PC-3 (cell line): ENCODE results near the gene CSK. TPM values are rescaled to one million over a fixed set of nuclear protein-coding genes. Genes with fewer than 3 reads are reported as not detected.

Experiments used
- ATAC-seq: fragments of 200-7000 bp; cut with Tn5 transposase; 2 replicates; pipeline ENCODE4 v1.9.1; 2020; ENCODE audit warnings: mild to moderate bottlenecking, moderate library complexity
- BruUV-seq: library from RNA; stranded (reverse); fragments of 400-500 nt; replicated peaks from 2 replicates; lab custom pipeline; 2021; lab: Mats Ljungman, UMichigan
- CTCF ChIA-PET: fragments of 300-600 bp; sonication (Branson Sonifier 250); formaldehyde crosslinking; loops from one replicate; lab custom pipeline; 2022; ENCODE audit warnings: antibody characterized with exemption; lab: Charles Lee
- POLR2A ChIA-PET: fragments of 300-600 bp; sonication (Branson Sonifier 250); formaldehyde crosslinking; loops from one replicate; lab custom pipeline; 2022; ENCODE audit warnings: antibody characterized with exemption; ENCODE audit not compliant: unreplicated experiment; lab: Charles Lee
- DNase-seq: peaks from one replicate; pipeline ENCODE4 v3.0.0-alpha.2; 2015
- H2AFZ ChIP-seq: fragments of 300-600 bp; sonication (generic); 2 replicates; pipeline ENCODE4 v1.6.0; 2016; ENCODE audit warnings: antibody characterized with exemption, low read length
- H3F3A ChIP-seq: fragments of 300-600 bp; sonication (generic); one replicate; pipeline ENCODE4 v1.6.0; 2017; ENCODE audit warnings: antibody characterized with exemption, low read length, control low read depth, mild to moderate bottlenecking; ENCODE audit not compliant: unreplicated experiment
- H3K27ac ChIP-seq: fragments of 300-600 bp; sonication (generic); 2 replicates; pipeline ENCODE4 v1.5.1; 2016; ENCODE audit warnings: mild to moderate bottlenecking, low read length
- H3K27me3 ChIP-seq: fragments of 300-600 bp; sonication (generic); 2 replicates; pipeline ENCODE4 v1.6.1; 2016; ENCODE audit warnings: low read length, mixed read lengths
- H3K36me3 ChIP-seq: fragments of 300-600 bp; sonication (generic); 2 replicates; pipeline ENCODE4 v1.6.1; 2016; ENCODE audit warnings: low read depth, mixed run types, low read length, mixed read lengths
- H3K4me1 ChIP-seq: fragments of 300-600 bp; sonication (generic); 2 replicates; pipeline ENCODE4 v1.5.1; 2016; ENCODE audit warnings: low read length; ENCODE audit not compliant: insufficient read depth
- H3K4me2 ChIP-seq: fragments of 300-600 bp; sonication (generic); 2 replicates; pipeline ENCODE4 v1.6.0; 2016; ENCODE audit warnings: low read length
- H3K4me3 ChIP-seq: fragments of 300-600 bp; sonication (generic); 2 replicates; pipeline ENCODE4 v1.5.1; 2016; ENCODE audit warnings: mild to moderate bottlenecking, low read length, mixed read lengths
- H3K79me2 ChIP-seq: fragments of 300-600 bp; sonication (generic); 2 replicates; pipeline ENCODE4 v1.6.1; 2017; ENCODE audit warnings: low read length, mixed read lengths
- H3K9ac ChIP-seq: fragments of 300-600 bp; sonication (generic); 2 replicates; pipeline ENCODE4 v1.6.0; 2016; ENCODE audit warnings: mild to moderate bottlenecking, low read length
- H3K9me2 ChIP-seq: fragments of 300-600 bp; sonication (generic); replicated peaks from 2 replicates; pipeline ENCODE4 v1.6.1; 2016; ENCODE audit warnings: mixed run types, low read length, mixed read lengths
- H3K9me3 ChIP-seq: fragments of 300-600 bp; sonication (generic); 2 replicates; pipeline ENCODE4 v1.6.1; 2016; ENCODE audit warnings: low read length, mixed read lengths
- H4K20me1 ChIP-seq: fragments of 300-600 bp; sonication (generic); 2 replicates; pipeline ENCODE4 v1.6.1; 2016; ENCODE audit warnings: low read length, mixed read lengths
- EZH2 ChIP-seq: fragments of 300-600 bp; sonication (generic); IDR thresholded peaks from one replicate; pipeline ENCODE4 v1.6.1; 2017; ENCODE audit warnings: antibody characterized with exemption, mild to moderate bottlenecking, low read length; ENCODE audit not compliant: unreplicated experiment
- EZH2phosphoT487 ChIP-seq: fragments of 300-600 bp; sonication (generic); IDR thresholded peaks from 2 replicates; pipeline ENCODE4 v1.6.1; 2018; ENCODE audit warnings: mild to moderate bottlenecking, antibody characterized with exemption, low read length, borderline replicate concordance
- intact Hi-C: fragments of 100-400 bp; cut with micrococcal nuclease; formaldehyde crosslinking; loops from 2 replicates; pipeline ENCODE4 v1.9.0; 2023
- total RNA-seq: library from RNA; depleted of rRNA; stranded (reverse); fragments of >200 nt; gene quantifications from 2 replicates; pipeline ENCODE4 v1.2.3, GENCODE V29; 2014
- TF ChIP-seq, protein P1 (sequence below): fragments of 300-600 bp; sonication (generic); conservative IDR thresholded peaks from 2 replicates; pipeline ENCODE4 v1.5.1; 2017; ENCODE audit warnings: antibody characterized with exemption, low read depth, mild to moderate bottlenecking, low read length

The CSK gene
- total RNA-seq, 1 experiment from 2014 or later, result 38.0 TPM

DNA sequence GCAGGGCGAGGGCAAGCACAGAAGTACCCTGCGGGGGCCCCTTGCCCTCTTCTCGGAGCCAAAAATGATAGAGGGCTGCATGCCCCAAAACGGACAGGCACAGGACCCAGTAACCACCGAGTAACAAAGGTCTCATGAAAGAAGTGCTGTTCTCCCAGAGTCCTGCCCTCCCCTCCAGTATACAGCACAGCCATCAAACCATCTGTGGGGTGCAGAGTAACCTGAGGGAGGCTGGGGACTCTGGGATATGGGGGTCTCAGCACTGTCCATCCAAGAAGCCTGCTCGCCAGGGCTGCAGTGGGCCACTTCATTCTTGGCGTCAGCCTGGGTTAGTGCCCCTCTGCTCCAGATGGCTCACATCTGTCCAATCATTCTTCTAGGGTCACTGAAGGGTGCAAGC is 55.0 kb downstream of the CSK start:
- H3K36me3 ChIP-seq, result no peaks in the 10 kb centered on the region
- H3K9me3 ChIP-seq, result no peaks in the 10 kb centered on the region
- no peaks in the 10 kb centered on the region for H3F3A ChIP-seq
- no peaks in the 10 kb centered on the region for H4K20me1 ChIP-seq
- no peak overlapping the region for H3K4me2 ChIP-seq
- intact Hi-C loops, result no loop called here
- peaks cover 2% of the 10 kb centered on the region for H3K4me1 ChIP-seq
- no peak overlapping the region for H2AFZ ChIP-seq
- POLR2A ChIA-PET, result no interaction called here
- H3K4me3 ChIP-seq, result no peak overlapping the region
- CTCF ChIA-PET, result interaction anchor here (0.7 kb wide), 1 partner anchor 47 kb away, joined by 3 read pairs; no protein-coding TSS in a partner anchor
- no peak overlapping the region for H3K27ac ChIP-seq
- no TSS peak for BruUV-seq
- no peak overlapping the region for H3K9ac ChIP-seq
- DNase-seq, result no peak
- no peak for TF ChIP-seq EZH2
- TF ChIP-seq, protein P1, sequence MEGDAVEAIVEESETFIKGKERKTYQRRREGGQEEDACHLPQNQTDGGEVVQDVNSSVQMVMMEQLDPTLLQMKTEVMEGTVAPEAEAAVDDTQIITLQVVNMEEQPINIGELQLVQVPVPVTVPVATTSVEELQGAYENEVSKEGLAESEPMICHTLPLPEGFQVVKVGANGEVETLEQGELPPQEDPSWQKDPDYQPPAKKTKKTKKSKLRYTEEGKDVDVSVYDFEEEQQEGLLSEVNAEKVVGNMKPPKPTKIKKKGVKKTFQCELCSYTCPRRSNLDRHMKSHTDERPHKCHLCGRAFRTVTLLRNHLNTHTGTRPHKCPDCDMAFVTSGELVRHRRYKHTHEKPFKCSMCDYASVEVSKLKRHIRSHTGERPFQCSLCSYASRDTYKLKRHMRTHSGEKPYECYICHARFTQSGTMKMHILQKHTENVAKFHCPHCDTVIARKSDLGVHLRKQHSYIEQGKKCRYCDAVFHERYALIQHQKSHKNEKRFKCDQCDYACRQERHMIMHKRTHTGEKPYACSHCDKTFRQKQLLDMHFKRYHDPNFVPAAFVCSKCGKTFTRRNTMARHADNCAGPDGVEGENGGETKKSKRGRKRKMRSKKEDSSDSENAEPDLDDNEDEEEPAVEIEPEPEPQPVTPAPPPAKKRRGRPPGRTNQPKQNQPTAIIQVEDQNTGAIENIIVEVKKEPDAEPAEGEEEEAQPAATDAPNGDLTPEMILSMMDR, result no peak
- TF ChIP-seq EZH2phosphoT487, result no peak
- 0 out of 2 replicates have a peak, but pooled peaks cover 2% of the 10 kb centered on the region for H3K79me2 ChIP-seq
- no peak for ATAC-seq
- no peaks in the 10 kb centered on the region for H3K9me2 ChIP-seq
- no peaks in the 10 kb centered on the region for H3K27me3 ChIP-seq

DNA sequence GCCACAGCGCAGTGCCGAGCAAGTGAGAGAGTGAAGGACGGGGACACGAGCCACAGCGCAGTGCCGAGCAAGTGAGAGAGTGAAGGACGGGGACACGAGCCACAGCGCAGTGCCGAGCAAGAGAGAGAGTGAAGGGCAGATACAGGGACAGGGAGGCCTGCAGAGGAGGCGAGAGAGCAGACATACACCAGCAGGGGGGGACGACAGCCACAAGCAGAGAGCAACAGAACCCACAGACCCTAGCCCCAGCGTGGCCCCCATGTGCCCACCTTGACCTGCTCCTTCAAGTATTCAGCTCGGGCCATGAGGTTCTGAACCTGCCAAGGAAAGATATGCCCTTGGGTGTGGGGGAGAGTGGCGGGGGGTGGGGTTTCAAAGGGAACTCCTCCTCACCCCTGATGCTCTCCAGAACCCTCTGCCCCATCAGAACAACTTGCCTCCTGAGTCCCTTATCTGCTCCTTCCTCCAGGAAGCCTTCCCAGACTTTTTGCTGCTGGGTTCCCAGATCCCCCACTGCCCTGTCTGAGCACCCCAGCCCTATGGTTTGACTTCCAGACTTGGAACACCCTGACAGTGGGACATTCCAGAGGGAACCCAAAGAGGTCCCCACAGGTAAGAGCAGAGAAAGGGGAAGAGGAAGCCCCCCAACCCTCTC is 55.7 kb downstream of the CSK start:
- Histone ChIP-seq H4K20me1 (no peaks in the 10 kb centered on the region), H3K9me3 (no peaks in the 10 kb centered on the region), H3K4me2 (no peak overlapping the region), H3K9ac (no peak overlapping the region), H3F3A (no peaks in the 10 kb centered on the region), H3K4me1 (peaks cover 8% of the 10 kb centered on the region), H2AFZ (no peak overlapping the region), H3K4me3 (no peak overlapping the region), H3K9me2 (no peaks in the 10 kb centered on the region), H3K27me3 (no peaks in the 10 kb centered on the region), H3K27ac (no peak overlapping the region), H3K36me3 (no peaks in the 10 kb centered on the region), H3K79me2 (0 out of 2 replicates have a peak, but pooled peaks cover 5% of the 10 kb centered on the region)
- DNase-seq (no peak), ATAC-seq (no peak)
- ChIA-PET POLR2A (no interaction called here), CTCF (no interaction called here)
- intact Hi-C loops, result no loop called here
- TF ChIP-seq EZH2, result no peak
- TF ChIP-seq, protein P1, result no peak
- no peak for TF ChIP-seq EZH2phosphoT487
- no TSS peak for BruUV-seq

GRCh38 chr15:74838137-74838516 is 56.2 kb downstream of the CSK start:
- H3K4me2 ChIP-seq, result no peak overlapping the region
- H2AFZ ChIP-seq, result no peak overlapping the region
- no peaks in the 10 kb centered on the region for H3K9me2 ChIP-seq
- no peak for ATAC-seq
- H4K20me1 ChIP-seq, result no peaks in the 10 kb centered on the region
- ChIA-PET POLR2A (no interaction called here), CTCF (no interaction called here)
- BruUV-seq, result no TSS peak
- H3K4me1 ChIP-seq, result peaks cover 8% of the 10 kb centered on the region
- no peak overlapping the region for H3K9ac ChIP-seq
- H3K9me3 ChIP-seq, result no peaks in the 10 kb centered on the region
- intact Hi-C loops, result no loop called here
- no peaks in the 10 kb centered on the region for H3K36me3 ChIP-seq
- no peak overlapping the region for H3K27ac ChIP-seq
- 0 out of 2 replicates have a peak, but pooled peaks cover 5% of the 10 kb centered on the region for H3K79me2 ChIP-seq
- no peak for DNase-seq
- TF ChIP-seq, protein P1, result no peak
- TF ChIP-seq EZH2, result no peak
- no peak for TF ChIP-seq EZH2phosphoT487
- H3F3A ChIP-seq, result no peaks in the 10 kb centered on the region
- no peaks in the 10 kb centered on the region for H3K27me3 ChIP-seq
- no peak overlapping the region for H3K4me3 ChIP-seq
